KMS-11 (cell line): Measurements from ENCODE around the gene ABCA8.

Experiments
- H2AFZ ChIP-seq: fragments of 200-600 bp; sonication (generic); 2 replicates; pipeline ENCODE4 v1.6.1; 2016; ENCODE audit warnings: antibody characterized with exemption, mixed run types, low read depth
- H3K27ac ChIP-seq: fragments of 200-600 bp; sonication (generic); 2 replicates; pipeline ENCODE4 v1.6.1; 2016; ENCODE audit warnings: mild to moderate bottlenecking, mixed run types
- H3K27me3 ChIP-seq: fragments of 200-600 bp; sonication (generic); 2 replicates; pipeline ENCODE4 v1.6.1; 2017; ENCODE audit warnings: mild to moderate bottlenecking, low read depth, mixed run types, moderate library complexity; ENCODE audit not compliant: insufficient read depth
- H3K36me3 ChIP-seq: fragments of 200-600 bp; sonication (generic); 2 replicates; pipeline ENCODE4 v1.6.1; 2017; ENCODE audit warnings: mild to moderate bottlenecking, mixed run types; ENCODE audit not compliant: insufficient read depth
- H3K4me1 ChIP-seq: fragments of 200-600 bp; sonication (generic); 2 replicates; pipeline ENCODE4 v1.6.1; 2016; ENCODE audit warnings: mild to moderate bottlenecking, low read depth, mixed run types; ENCODE audit not compliant: poor library complexity, severe bottlenecking
- H3K4me2 ChIP-seq: fragments of 200-600 bp; sonication (generic); 2 replicates; pipeline ENCODE4 v1.7.0; 2016; ENCODE audit warnings: mild to moderate bottlenecking, mixed run types
- H3K4me3 ChIP-seq: fragments of 200-600 bp; sonication (generic); IDR thresholded peaks from 2 replicates; pipeline ENCODE4 v1.6.1; 2017; ENCODE audit warnings: low read depth, low read length, mixed read lengths; ENCODE audit not compliant: insufficient read depth
- H3K79me2 ChIP-seq: fragments of 200-600 bp; sonication (generic); 2 replicates; pipeline ENCODE4 v1.6.1; 2016; ENCODE audit warnings: low read depth, mixed run types; ENCODE audit not compliant: insufficient read depth
- H3K9ac ChIP-seq: fragments of 200-600 bp; sonication (generic); 2 replicates; pipeline ENCODE4 v1.6.1; 2016; ENCODE audit warnings: mild to moderate bottlenecking, mixed run types
- H4K20me1 ChIP-seq: fragments of 200-600 bp; sonication (generic); 2 replicates; pipeline ENCODE4 v1.6.1; 2016; ENCODE audit warnings: mild to moderate bottlenecking, mixed run types; ENCODE audit not compliant: insufficient read depth
- TF ChIP-seq, protein P1 (sequence below): fragments of 200-600 bp; sonication (generic); conservative IDR thresholded peaks from 2 replicates; pipeline ENCODE4 v1.6.1; 2017; ENCODE audit warnings: low read depth, mild to moderate bottlenecking, antibody characterized with exemption, low read length, moderate library complexity, mixed read lengths

ABCA8 gene

GRCh38 chr17:68849673-68850610, 105.2 kb downstream of the ABCA8 start:
- Histone ChIP-seq H3K36me3 (no peaks in the 10 kb centered on the region), H3K4me3 (no peak overlapping the region), H3K4me2 (no peak overlapping the region), H3K79me2 (no peaks in the 10 kb centered on the region), H3K9ac (no peak overlapping the region), H3K4me1 (no peaks in the 10 kb centered on the region), H3K27me3 (no peaks in the 10 kb centered on the region), H2AFZ (no peak overlapping the region), H3K27ac (no peak overlapping the region), H4K20me1 (no peaks in the 10 kb centered on the region)
- TF ChIP-seq, protein P1, sequence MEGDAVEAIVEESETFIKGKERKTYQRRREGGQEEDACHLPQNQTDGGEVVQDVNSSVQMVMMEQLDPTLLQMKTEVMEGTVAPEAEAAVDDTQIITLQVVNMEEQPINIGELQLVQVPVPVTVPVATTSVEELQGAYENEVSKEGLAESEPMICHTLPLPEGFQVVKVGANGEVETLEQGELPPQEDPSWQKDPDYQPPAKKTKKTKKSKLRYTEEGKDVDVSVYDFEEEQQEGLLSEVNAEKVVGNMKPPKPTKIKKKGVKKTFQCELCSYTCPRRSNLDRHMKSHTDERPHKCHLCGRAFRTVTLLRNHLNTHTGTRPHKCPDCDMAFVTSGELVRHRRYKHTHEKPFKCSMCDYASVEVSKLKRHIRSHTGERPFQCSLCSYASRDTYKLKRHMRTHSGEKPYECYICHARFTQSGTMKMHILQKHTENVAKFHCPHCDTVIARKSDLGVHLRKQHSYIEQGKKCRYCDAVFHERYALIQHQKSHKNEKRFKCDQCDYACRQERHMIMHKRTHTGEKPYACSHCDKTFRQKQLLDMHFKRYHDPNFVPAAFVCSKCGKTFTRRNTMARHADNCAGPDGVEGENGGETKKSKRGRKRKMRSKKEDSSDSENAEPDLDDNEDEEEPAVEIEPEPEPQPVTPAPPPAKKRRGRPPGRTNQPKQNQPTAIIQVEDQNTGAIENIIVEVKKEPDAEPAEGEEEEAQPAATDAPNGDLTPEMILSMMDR: no peak

DNA sequence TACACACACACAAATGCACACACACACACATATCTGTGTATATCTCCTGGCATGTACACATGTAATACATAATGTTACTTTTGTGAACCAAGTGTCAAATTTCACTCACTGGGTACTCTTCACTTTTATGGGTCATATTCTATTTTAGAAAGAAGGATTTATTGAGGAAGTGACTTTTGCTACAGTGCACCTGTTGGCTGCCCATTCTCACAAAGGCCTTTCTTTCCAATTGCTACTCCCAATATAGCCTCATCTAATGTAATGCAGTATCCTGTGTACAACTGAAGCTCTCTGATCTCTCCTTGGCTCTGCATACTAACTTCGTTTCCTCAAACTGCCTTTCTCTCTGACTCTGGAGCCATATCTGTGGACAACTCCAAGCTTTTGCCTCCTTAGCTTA, 107.5 kb downstream of the ABCA8 start:
- no peak overlapping the region for H3K9ac ChIP-seq
- no peak overlapping the region for H3K4me3 ChIP-seq
- H3K79me2 ChIP-seq: no peaks in the 10 kb centered on the region
- no peaks in the 10 kb centered on the region for H3K36me3 ChIP-seq
- no peak overlapping the region for H3K4me2 ChIP-seq
- TF ChIP-seq, protein P1: no peak
- H3K4me1 ChIP-seq: no peaks in the 10 kb centered on the region
- H4K20me1 ChIP-seq: no peaks in the 10 kb centered on the region
- no peaks in the 10 kb centered on the region for H3K27me3 ChIP-seq
- no peak overlapping the region for H3K27ac ChIP-seq
- no peak overlapping the region for H2AFZ ChIP-seq

DNA sequence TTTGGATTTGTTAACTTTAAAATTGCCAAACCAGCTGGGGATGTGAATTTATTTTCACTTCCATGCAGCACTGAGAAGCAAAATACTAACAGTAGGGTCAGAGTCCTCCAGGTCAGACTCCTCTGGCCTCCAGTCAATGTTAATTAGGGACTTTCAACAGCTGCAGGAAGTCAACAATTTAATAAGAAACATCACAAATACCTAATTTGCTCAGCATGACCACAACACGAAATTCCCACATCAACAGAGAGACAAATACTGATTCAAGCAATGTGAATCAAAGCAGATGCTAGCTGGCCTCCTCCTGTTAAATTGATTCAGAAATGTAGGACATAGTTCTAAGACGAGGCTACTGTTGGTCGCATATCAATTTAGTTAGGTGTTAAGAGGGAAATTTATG, 111.7 kb downstream of the ABCA8 start:
- Histone ChIP-seq H3K4me3 (no peak overlapping the region), H2AFZ (no peak overlapping the region), H3K4me2 (no peak overlapping the region), H3K36me3 (no peaks in the 10 kb centered on the region), H3K27me3 (no peaks in the 10 kb centered on the region), H3K27ac (no peak overlapping the region), H3K9ac (no peak overlapping the region), H3K79me2 (no peaks in the 10 kb centered on the region), H4K20me1 (no peaks in the 10 kb centered on the region), H3K4me1 (no peaks in the 10 kb centered on the region)
- TF ChIP-seq, protein P1: no peak

DNA sequence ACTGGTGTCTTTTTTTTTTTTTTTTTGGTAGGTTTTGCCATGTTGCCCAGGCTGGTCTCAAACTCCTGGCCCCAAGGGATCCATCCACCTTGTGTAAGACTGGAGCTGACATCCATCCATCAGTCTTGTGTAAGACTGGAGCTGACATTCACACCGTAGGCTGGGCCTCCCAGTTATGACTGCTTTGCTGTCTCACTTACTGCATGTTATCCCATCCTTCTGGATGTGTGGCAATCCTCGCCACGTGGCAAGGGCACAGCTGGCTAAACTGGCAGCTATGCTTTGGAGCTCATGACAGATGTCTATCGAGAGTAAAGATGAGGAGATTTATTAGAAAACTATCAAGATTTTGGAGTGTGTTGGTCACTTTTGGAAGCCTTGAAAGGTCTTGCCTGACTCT, 115.1 kb downstream of the ABCA8 start:
- H3K27me3 ChIP-seq: no peaks in the 10 kb centered on the region
- no peak overlapping the region for H3K4me2 ChIP-seq
- no peaks in the 10 kb centered on the region for H3K4me1 ChIP-seq
- H4K20me1 ChIP-seq: no peaks in the 10 kb centered on the region
- H3K9ac ChIP-seq: no peak overlapping the region
- H2AFZ ChIP-seq: no peak overlapping the region
- TF ChIP-seq, protein P1: no peak
- H3K27ac ChIP-seq: no peak overlapping the region
- H3K4me3 ChIP-seq: no peak overlapping the region
- H3K36me3 ChIP-seq: no peaks in the 10 kb centered on the region
- H3K79me2 ChIP-seq: no peaks in the 10 kb centered on the region
